ENCODE results near the gene CHSY1. TPM values are rescaled to one million over a fixed set of nuclear protein-coding genes. Genes with fewer than 3 reads are reported as not detected.

Gene CHSY1
- total and polyA plus RNA-seq, 8 donors = 4.7 to 57.1 (median 22.1) TPM

GRCh38 chr15:101272584-101272983 lies 20.7 kb upstream of the CHSY1 start:
- no peaks in the 10 kb centered on the region for H3K27me3 ChIP-seq
- intact Hi-C loops (cut with DNase I; ENCODE audit: low total_unique reads) = no loop called here
- no peaks in the 10 kb centered on the region for H3K9me3 ChIP-seq
- no peak overlapping the region for H3K27ac ChIP-seq
- peaks cover 49 to 72% (median 67%) of the 10 kb centered on the region in 4 donors for H3K36me3 ChIP-seq
- H3K4me3 ChIP-seq = no peak overlapping the region
- TF ChIP-seq EP300 (IDR thresholded peaks at IDR 0.05) (no peak), POLR2A (IDR thresholded peaks at IDR 0.05) (no peak), CTCF (IDR thresholded peaks at IDR 0.05) (no peak), POLR2AphosphoS5 (IDR thresholded peaks at IDR 0.05) (no peak)
- no peak for DNase-seq
- peaks cover 10 to 22% (median 16%) of the 10 kb centered on the region in 4 donors for H3K4me1 ChIP-seq
- WGBS, 5 donors = 89 to 94% (median 91%) methylated on average over 9 of the region's 9 CpGs

DNA sequence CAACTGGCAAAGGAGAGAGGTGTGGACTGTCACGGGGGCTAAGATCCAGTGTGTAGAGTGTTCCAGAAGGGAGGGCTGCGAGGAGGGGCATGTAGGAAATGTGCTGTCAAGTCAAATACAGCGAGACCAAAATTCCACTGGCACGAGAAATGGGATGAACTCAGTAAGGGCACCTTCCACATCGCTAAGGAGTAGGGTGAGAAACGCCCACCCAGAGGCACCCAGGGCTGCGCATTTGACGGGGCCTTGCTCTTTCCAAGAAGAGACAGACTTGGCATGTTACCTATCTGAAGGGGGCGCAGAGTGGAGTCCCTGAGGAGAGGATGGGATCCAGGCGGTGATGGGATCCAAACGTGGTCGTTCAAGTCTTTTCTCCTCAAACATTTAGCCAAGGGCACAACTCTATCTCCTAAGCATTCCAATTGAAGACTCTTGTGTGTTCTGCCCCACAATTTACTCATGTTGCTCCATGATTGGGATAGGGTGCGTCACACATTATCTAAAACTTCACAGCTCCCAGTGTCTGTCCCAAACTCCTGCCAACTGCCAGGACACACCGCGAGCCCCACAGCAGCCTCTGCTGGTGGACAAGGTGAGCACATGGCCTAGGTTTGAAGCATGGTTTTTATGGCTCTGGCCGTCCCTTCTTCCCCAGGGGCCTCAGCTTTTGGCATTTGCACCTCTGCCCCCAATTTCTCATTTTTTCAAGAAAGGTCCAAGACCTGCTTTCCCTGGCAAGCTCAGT lies 17.8 kb upstream of the CHSY1 start:
- H3K27me3 ChIP-seq = no peaks in the 10 kb centered on the region
- H3K9me3 ChIP-seq = no peaks in the 10 kb centered on the region
- no peak overlapping the region for H3K4me3 ChIP-seq
- DNase-seq = peak in 1 of 2 donors; percentile 37
- peaks cover 44 to 60% (median 59%) of the 10 kb centered on the region in 4 donors for H3K36me3 ChIP-seq
- 83 to 87% (median 86%) methylated on average over 16 of the region's 16 CpGs for WGBS, 5 donors
- H3K4me1 ChIP-seq = peaks cover 4 to 14% (median 6%) of the 10 kb centered on the region in 4 donors
- intact Hi-C loops (cut with DNase I; ENCODE audit: low total_unique reads) = no loop called here
- TF ChIP-seq EP300 (IDR thresholded peaks at IDR 0.05) = no peak
- TF ChIP-seq CTCF (IDR thresholded peaks at IDR 0.05) = peak in 1 of 7 experiments; percentile 15
- TF ChIP-seq POLR2AphosphoS5 (IDR thresholded peaks at IDR 0.05) = peak in 1 of 3 donors; percentile 23
- no peak overlapping the region for H3K27ac ChIP-seq

GRCh38 chr15:101267320-101268104 lies 15.7 kb upstream of the CHSY1 start:
- TF ChIP-seq POLR2AphosphoS5 (IDR thresholded peaks at IDR 0.05) = peak in 1 of 3 donors; percentile 68
- TF ChIP-seq EP300 (IDR thresholded peaks at IDR 0.05) = no peak
- no peaks in the 10 kb centered on the region for H3K27me3 ChIP-seq
- H3K9me3 ChIP-seq = no peaks in the 10 kb centered on the region
- H3K4me1 ChIP-seq = peaks cover 4 to 13% (median 6%) of the 10 kb centered on the region in 4 donors
- intact Hi-C loops (cut with DNase I; ENCODE audit: low total_unique reads) = no loop called here
- H3K27ac ChIP-seq = peak overlapping the region in 4 of 5 donors; percentile 43 to 68 (median 64)
- peaks cover 23 to 38% (median 38%) of the 10 kb centered on the region in 4 donors for H3K36me3 ChIP-seq
- H3K4me3 ChIP-seq = no peak overlapping the region
- WGBS, 5 donors = 56 to 64% (median 59%) methylated on average over 17 to 18 of the region's 18 CpGs
- DNase-seq = peak in 1 of 2 donors; percentile 44

DNA sequence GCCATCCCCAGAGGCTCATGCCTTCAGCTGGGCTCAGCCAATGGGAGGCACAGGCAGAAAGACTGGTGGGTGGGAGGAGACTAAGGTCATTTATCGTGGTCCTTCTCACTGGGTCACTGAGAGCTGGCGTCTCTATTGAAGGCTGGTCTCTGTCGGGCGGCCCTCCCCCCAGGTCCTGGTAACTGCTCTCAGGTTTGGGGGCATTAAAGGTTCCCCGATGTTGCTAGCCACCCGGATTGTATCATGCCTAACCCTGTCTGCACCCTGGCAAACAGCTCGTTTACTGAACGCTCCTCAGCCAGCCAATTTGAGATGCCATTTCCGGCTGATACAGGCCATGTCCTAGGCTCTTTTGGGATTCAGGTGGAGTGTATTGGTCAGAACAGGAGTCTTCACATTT lies 14.9 kb upstream of the CHSY1 start:
- Histone ChIP-seq H3K4me3 (no peak overlapping the region), H3K9me3 (no peaks in the 10 kb centered on the region), H3K27ac (peak overlapping the region; percentile 9 to 68 (median 62)), H3K4me1 (peaks cover 4 to 13% (median 6%) of the 10 kb centered on the region in 4 donors), H3K36me3 (peaks cover 15 to 31% (median 30%) of the 10 kb centered on the region in 4 donors), H3K27me3 (no peaks in the 10 kb centered on the region)
- no peak for DNase-seq
- intact Hi-C loops (cut with DNase I; ENCODE audit: low total_unique reads) = no loop called here
- 49 to 71% (median 66%) methylated on average over 9 of the region's 9 CpGs for WGBS, 5 donors
- TF ChIP-seq POLR2AphosphoS5 (IDR thresholded peaks at IDR 0.05) = no peak
- TF ChIP-seq EP300 (IDR thresholded peaks at IDR 0.05) = no peak
- TF ChIP-seq POLR2A (IDR thresholded peaks at IDR 0.05) = no peak
- TF ChIP-seq CTCF (IDR thresholded peaks at IDR 0.05) = no peak

All from stomach (tissue), 9 donors.